HTERT RPE-1 (cell line): ENCODE measurements around the gene ATP6AP1.

ENCODE experiments used
- in situ Hi-C: fragments of 300-500 bp; cut with MboI; formaldehyde crosslinking; loops from 4 replicates; pipeline ENCODE4 v1.14.3; 2020; ENCODE audit warnings: low sequenced_read_pairs

ATP6AP1 gene

DNA sequence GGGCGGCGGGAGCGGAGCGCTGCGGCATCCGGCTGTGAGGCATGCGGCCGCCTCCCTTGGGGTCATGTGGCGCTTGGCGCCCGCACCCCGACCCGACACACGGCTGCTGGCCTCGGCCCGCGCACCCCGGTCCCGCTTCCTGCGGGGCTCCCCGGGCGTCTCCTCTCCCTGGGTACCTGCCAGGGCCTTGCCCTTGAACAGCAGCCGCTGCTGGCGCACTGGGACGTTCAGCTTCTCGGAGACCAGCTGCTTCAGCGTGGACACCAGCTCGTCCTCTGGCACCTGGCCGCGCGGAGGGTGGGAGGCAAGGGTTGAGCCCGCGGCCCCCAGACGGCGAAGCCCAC, 57.5 kb downstream of the ATP6AP1 start:
- in situ Hi-C loops: no loop called here
